IMR-90 (cell line): ENCODE measurements around the gene SCGB1A1. TPM values are rescaled to one million over a fixed set of nuclear protein-coding genes. Genes with fewer than 3 reads are reported as not detected.

Experiments
- ATAC-seq: fragments of 200-7000 bp; cut with Tn5 transposase; 2 replicates; pipeline ENCODE4 v1.9.1; 2020; ENCODE audit warnings: low read depth, mild to moderate bottlenecking, moderate library complexity
- BruUV-seq: library from RNA; stranded (reverse); fragments of 400-500 nt; replicated peaks from 2 replicates; lab custom pipeline; 2021; lab: Mats Ljungman, UMichigan
- CTCF ChIA-PET: fragments of 300-600 bp; formaldehyde crosslinking; extraction: SDS; loops from one replicate; lab custom pipeline; 2021; ENCODE audit warnings: antibody characterized with exemption; lab: Yijun Ruan, JAX
- POLR2A ChIA-PET: fragments of 300-600 bp; sonication (Branson Sonifier 250); formaldehyde crosslinking; loops from one replicate; lab custom pipeline; 2022; ENCODE audit warnings: antibody characterized with exemption; ENCODE audit not compliant: unreplicated experiment; lab: Charles Lee
- DNase-seq: peaks from one replicate; pipeline ENCODE4 v3.0.0; 2013
- H2AFZ ChIP-seq: replicated peaks from 2 replicates; pipeline ENCODE3; 2013; ENCODE audit warnings: low read length, mild to moderate bottlenecking; ENCODE audit not compliant: poor library complexity
- H2AK5ac ChIP-seq: 2 replicates; pipeline ENCODE4 v1.6.1; 2013; ENCODE audit warnings: low read depth, low read length, inconsistent platforms
- H2AK9ac ChIP-seq: replicated peaks from 2 replicates; pipeline ENCODE3; 2013; ENCODE audit warnings: mild to moderate bottlenecking, low read depth, low read length, moderate library complexity; ENCODE audit not compliant: poor library complexity
- H2BK120ac ChIP-seq: 2 replicates; pipeline ENCODE4 v1.6.1; 2013; ENCODE audit warnings: low read depth, low read length, inconsistent platforms
- H2BK15ac ChIP-seq: 3 replicates; pipeline ENCODE4 v1.6.1; 2013; ENCODE audit warnings: low read depth, low read length, inconsistent platforms
- H2BK20ac ChIP-seq: 2 replicates; pipeline ENCODE4 v1.6.1; 2013; ENCODE audit warnings: low read depth, mild to moderate bottlenecking, inconsistent platforms, low read length, moderate library complexity
- H2BK5ac ChIP-seq: 2 replicates; pipeline ENCODE4 v1.6.1; 2013; ENCODE audit warnings: mild to moderate bottlenecking, low read depth, low read length, inconsistent platforms; ENCODE audit not compliant: poor library complexity, severe bottlenecking
- H3K14ac ChIP-seq: replicated peaks from 2 replicates; pipeline ENCODE4 v1.6.1; 2013; ENCODE audit warnings: low read depth, low read length, inconsistent platforms
- H3K18ac ChIP-seq: 2 replicates; pipeline ENCODE4 v1.6.1; 2013; ENCODE audit warnings: low read depth, low read length, control low read depth
- H3K23ac ChIP-seq: 2 replicates; pipeline ENCODE4 v1.6.1; 2013; ENCODE audit warnings: low read depth, low read length, inconsistent platforms
- H3K27ac ChIP-seq: 2 replicates; pipeline ENCODE4 v1.5.1; 2013; ENCODE audit warnings: mild to moderate bottlenecking, control low read depth, low read length; ENCODE audit not compliant: insufficient read depth
- H3K27me3 ChIP-seq: 2 replicates; pipeline ENCODE4 v1.6.1; 2013; ENCODE audit warnings: low read length; ENCODE audit not compliant: control insufficient read depth, insufficient read depth
- H3K36me3 ChIP-seq: 2 replicates; pipeline ENCODE4 v1.6.1; 2013; ENCODE audit warnings: low read length, mixed read lengths; ENCODE audit not compliant: control insufficient read depth, insufficient read depth
- H3K4ac ChIP-seq: 2 replicates; pipeline ENCODE4 v1.6.1; 2013; ENCODE audit warnings: low read depth, low read length, inconsistent platforms
- H3K4me1 ChIP-seq: 2 replicates; pipeline ENCODE4 v1.6.1; 2013; ENCODE audit warnings: low read length, mixed read lengths; ENCODE audit not compliant: control insufficient read depth, insufficient read depth
- H3K4me2 ChIP-seq: 2 replicates; pipeline ENCODE4 v1.6.1; 2013; ENCODE audit warnings: low read depth, mild to moderate bottlenecking, control low read depth, low read length, moderate library complexity
- H3K4me3 ChIP-seq: 2 replicates; pipeline ENCODE4 v1.5.1; 2013; ENCODE audit warnings: low read depth, mild to moderate bottlenecking, control low read depth, low read length, moderate library complexity; ENCODE audit not compliant: insufficient read depth
- H3K56ac ChIP-seq: 2 replicates; pipeline ENCODE4 v1.6.1; 2013; ENCODE audit warnings: low read length, inconsistent platforms; ENCODE audit not compliant: insufficient read depth; ENCODE audit errors: extremely low read depth
- H3K79me1 ChIP-seq, 2 experiments: 2 replicates each; pipeline ENCODE4 v1.6.1; 2013; ENCODE audit warnings: low read length in 2 of 2, inconsistent platforms in 1 of 2, low read depth in 1 of 2
- H3K9ac ChIP-seq: 2 replicates; pipeline ENCODE4 v1.6.1; 2013; ENCODE audit warnings: low read depth, low read length, control low read depth
- H3K9me1 ChIP-seq: 2 replicates; pipeline ENCODE4 v1.6.1; 2013; ENCODE audit warnings: low read length, inconsistent platforms; ENCODE audit not compliant: insufficient read depth
- H3K9me3 ChIP-seq: 2 replicates; pipeline ENCODE4 v1.6.1; 2013; ENCODE audit warnings: low read length; ENCODE audit not compliant: control insufficient read depth, insufficient read depth
- H4K20me1 ChIP-seq: 2 replicates; pipeline ENCODE4 v1.6.1; 2013; ENCODE audit warnings: low read length, inconsistent platforms; ENCODE audit not compliant: insufficient read depth
- H4K5ac ChIP-seq: 2 replicates; pipeline ENCODE4 v1.6.1; 2013; ENCODE audit warnings: mild to moderate bottlenecking, low read depth, low read length, control low read depth
- H4K8ac ChIP-seq, 2 experiments: 2 replicates each; pipeline ENCODE4 v1.6.1; 2013; ENCODE audit warnings: low read depth in 2 of 2, low read length in 2 of 2, control low read depth in 1 of 2, inconsistent platforms in 1 of 2
- H4K91ac ChIP-seq: 2 replicates; pipeline ENCODE4 v1.6.1; 2013; ENCODE audit warnings: low read depth, low read length, inconsistent platforms; ENCODE audit not compliant: insufficient read depth
- BHLHE40 ChIP-seq: fragments of 150-350 bp; IDR thresholded peaks from 2 replicates; pipeline ENCODE4 v1.6.1; 2016; ENCODE audit warnings: mild to moderate bottlenecking, low read depth, low read length
- CEBPB ChIP-seq: IDR thresholded peaks from 2 replicates; pipeline ENCODE4 v1.6.1; 2012; ENCODE audit warnings: low read depth, low read length, improper control_type of control experiment
- MAZ ChIP-seq: IDR thresholded peaks from 2 replicates; pipeline ENCODE4 v1.6.1; 2012; ENCODE audit warnings: low read depth, mild to moderate bottlenecking, low read length, improper control_type of control experiment, moderate library complexity, borderline replicate concordance
- NFE2L2 ChIP-seq: fragments of 150-350 bp; IDR thresholded peaks from 2 replicates; pipeline ENCODE4 v1.6.1; 2016; ENCODE audit warnings: low read depth, mild to moderate bottlenecking, low read length
- RAD21 ChIP-seq: IDR thresholded peaks from 2 replicates; pipeline ENCODE4 v1.6.1; 2012; ENCODE audit warnings: low read length, improper control_type of control experiment
- RCOR1 ChIP-seq: IDR thresholded peaks from 2 replicates; pipeline ENCODE4 v1.6.1; 2012; ENCODE audit warnings: mild to moderate bottlenecking, low read length, improper control_type of control experiment; ENCODE audit not compliant: insufficient replicate concordance
- RFX5 ChIP-seq: IDR thresholded peaks from 2 replicates; pipeline ENCODE4 v1.8.0; 2012; ENCODE audit warnings: low read depth, mild to moderate bottlenecking, low read length, moderate library complexity
- SMC3 ChIP-seq: fragments of 150-350 bp; IDR thresholded peaks from 2 replicates; pipeline ENCODE4 v1.6.1; 2016; ENCODE audit warnings: low read depth, mild to moderate bottlenecking, antibody characterized with exemption, low read length, moderate library complexity
- WGBS, 2 experiments: methylation state at CpG; one replicate each; pipeline versions ENCODE4 v1.1.5 to v1.1.7; 2013; ENCODE audit warnings: missing lambda C conversion rate in 2 of 2; ENCODE audit not compliant: insufficient read length in 1 of 2; ENCODE audit errors: extremely low coverage in 2 of 2; 5-methylcytosine and 5-hydroxymethylcytosine counted together
- dilution Hi-C: fragments of 300-500 bp; cut with HindIII; formaldehyde crosslinking; loops from one replicate; pipeline ENCODE4 v1.14.3; 2018; ENCODE audit warnings: low sequenced_read_pairs; ENCODE audit not compliant: unreplicated experiment
- in situ Hi-C: fragments of 300-500 bp; cut with MboI; formaldehyde crosslinking; loops from 3 replicates; pipeline ENCODE4 v1.14.3; 2019; ENCODE audit warnings: low sequenced_read_pairs, inconsistent platforms, mixed read lengths
- intact Hi-C: fragments of 100-400 bp; cut with micrococcal nuclease; formaldehyde crosslinking; loops from 2 replicates; pipeline ENCODE4 v1.10.0; 2022
- polyA plus RNA-seq, 3 experiments: library from polyadenylated mRNA; depleted of rRNA; stranded (reverse); fragments of >200 nt; gene quantifications; 2 replicates each; pipeline ENCODE4 v1.2.3, GENCODE V29; 2012; ENCODE audit warnings: low replicate concordance in 1 of 3
- total RNA-seq: library from RNA; depleted of rRNA; stranded (reverse); fragments of >200 nt; gene quantifications from 2 replicates; pipeline ENCODE4 v1.2.3, GENCODE V29; 2012
- TF ChIP-seq, protein P1 (sequence below): fragments of 150-350 bp; IDR thresholded peaks from 2 replicates; pipeline ENCODE4 v1.6.1; 2016; ENCODE audit warnings: low read depth, mild to moderate bottlenecking, low read length, moderate library complexity, borderline replicate concordance

SCGB1A1 gene
- total and polyA plus RNA-seq, 2 of the 4 experiments (the other 2 are of a cell fraction) = not detected

DNA sequence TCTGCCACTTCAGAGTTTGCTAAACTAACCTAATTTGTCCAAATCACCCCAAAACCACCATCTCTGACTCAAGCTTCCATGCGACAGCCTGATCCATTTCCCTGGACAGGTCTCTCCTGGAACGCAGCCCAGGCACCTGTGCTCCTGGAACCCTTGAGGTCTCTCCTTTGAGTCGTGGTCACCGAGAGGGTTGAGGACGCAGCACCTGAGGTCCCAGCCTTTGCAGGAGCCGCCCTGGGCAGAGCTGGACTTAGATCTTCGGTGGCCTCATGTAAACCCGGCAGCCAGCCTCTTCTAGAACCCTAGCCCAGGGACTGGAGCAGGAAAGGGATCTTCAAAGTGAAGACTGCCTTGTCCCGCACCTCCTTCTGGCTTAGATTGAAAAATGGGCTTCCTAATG is 44.0 kb upstream of the SCGB1A1 start:
- dilution Hi-C loops (no loop called here), in situ Hi-C loops (loop anchor here (25.0 kb wide), 1 partner anchor 488 kb away; no protein-coding TSS in a partner anchor), intact Hi-C loops (loop anchor here (5.0 kb wide), 2 partner anchors 158 to 502 kb away; no protein-coding TSS in a partner anchor)
- Histone ChIP-seq H3K9ac (no peak overlapping the region), H2BK20ac (no peak overlapping the region), H2AFZ (no peak overlapping the region), H2AK9ac (no peak overlapping the region), H4K20me1 (no peaks in the 10 kb centered on the region), H3K14ac (no peak overlapping the region), H2BK120ac (no peak overlapping the region), H3K4me2 (no peak overlapping the region), H3K4me3 (no peak overlapping the region), H3K27me3 (peaks cover 16% of the 10 kb centered on the region), H3K4me1 (no peaks in the 10 kb centered on the region), H4K5ac (no peak overlapping the region), H3K9me3 (no peaks in the 10 kb centered on the region), H3K56ac (no peak overlapping the region), H3K4ac (no peak overlapping the region), H2BK15ac (no peak overlapping the region), H3K36me3 (no peaks in the 10 kb centered on the region), H4K91ac (no peak overlapping the region), H3K27ac (no peak overlapping the region), H3K79me1 (no peaks in the 10 kb centered on the region), H3K18ac (no peak overlapping the region), H3K9me1 (no peaks in the 10 kb centered on the region), H4K8ac (no peak overlapping the region), H2AK5ac (no peak overlapping the region), H3K23ac (no peak overlapping the region), H2BK5ac (no peak overlapping the region)
- ChIA-PET POLR2A (no interaction called here), CTCF (interaction anchor here (0.6 kb wide), 1 partner anchor 14 kb away, joined by 6 read pairs; no protein-coding TSS in a partner anchor)
- no peak for ATAC-seq
- TF ChIP-seq SMC3 (no peak), MAZ (no peak), RCOR1 (no peak), NFE2L2 (no peak), CEBPB (no peak), RFX5 (no peak), BHLHE40 (no peak), RAD21 (no peak)
- TF ChIP-seq, protein P1, sequence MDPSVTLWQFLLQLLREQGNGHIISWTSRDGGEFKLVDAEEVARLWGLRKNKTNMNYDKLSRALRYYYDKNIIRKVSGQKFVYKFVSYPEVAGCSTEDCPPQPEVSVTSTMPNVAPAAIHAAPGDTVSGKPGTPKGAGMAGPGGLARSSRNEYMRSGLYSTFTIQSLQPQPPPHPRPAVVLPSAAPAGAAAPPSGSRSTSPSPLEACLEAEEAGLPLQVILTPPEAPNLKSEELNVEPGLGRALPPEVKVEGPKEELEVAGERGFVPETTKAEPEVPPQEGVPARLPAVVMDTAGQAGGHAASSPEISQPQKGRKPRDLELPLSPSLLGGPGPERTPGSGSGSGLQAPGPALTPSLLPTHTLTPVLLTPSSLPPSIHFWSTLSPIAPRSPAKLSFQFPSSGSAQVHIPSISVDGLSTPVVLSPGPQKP = no peak
- no peak for DNase-seq
- BruUV-seq = no TSS peak
- 67% methylated on average over 1 of the region's 9 CpGs; no CpG with 5 or more reads in 1 of the 2 experiments for WGBS, 2 experiments
